ENCODE results near the gene ZBTB49.
"Not testable (repeated sequence)": the region's sequence is repeated elsewhere in the genome, so short reads cannot be mapped to it uniquely, and the experiment has no call there.

Gene ZBTB49, protein sequence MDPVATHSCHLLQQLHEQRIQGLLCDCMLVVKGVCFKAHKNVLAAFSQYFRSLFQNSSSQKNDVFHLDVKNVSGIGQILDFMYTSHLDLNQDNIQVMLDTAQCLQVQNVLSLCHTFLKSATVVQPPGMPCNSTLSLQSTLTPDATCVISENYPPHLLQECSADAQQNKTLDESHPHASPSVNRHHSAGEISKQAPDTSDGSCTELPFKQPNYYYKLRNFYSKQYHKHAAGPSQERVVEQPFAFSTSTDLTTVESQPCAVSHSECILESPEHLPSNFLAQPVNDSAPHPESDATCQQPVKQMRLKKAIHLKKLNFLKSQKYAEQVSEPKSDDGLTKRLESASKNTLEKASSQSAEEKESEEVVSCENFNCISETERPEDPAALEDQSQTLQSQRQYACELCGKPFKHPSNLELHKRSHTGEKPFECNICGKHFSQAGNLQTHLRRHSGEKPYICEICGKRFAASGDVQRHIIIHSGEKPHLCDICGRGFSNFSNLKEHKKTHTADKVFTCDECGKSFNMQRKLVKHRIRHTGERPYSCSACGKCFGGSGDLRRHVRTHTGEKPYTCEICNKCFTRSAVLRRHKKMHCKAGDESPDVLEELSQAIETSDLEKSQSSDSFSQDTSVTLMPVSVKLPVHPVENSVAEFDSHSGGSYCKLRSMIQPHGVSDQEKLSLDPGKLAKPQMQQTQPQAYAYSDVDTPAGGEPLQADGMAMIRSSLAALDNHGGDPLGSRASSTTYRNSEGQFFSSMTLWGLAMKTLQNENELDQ
- 10.2 to 11.6 (median 10.2) reads per million in 3 donors for total RNA-seq

DNA sequence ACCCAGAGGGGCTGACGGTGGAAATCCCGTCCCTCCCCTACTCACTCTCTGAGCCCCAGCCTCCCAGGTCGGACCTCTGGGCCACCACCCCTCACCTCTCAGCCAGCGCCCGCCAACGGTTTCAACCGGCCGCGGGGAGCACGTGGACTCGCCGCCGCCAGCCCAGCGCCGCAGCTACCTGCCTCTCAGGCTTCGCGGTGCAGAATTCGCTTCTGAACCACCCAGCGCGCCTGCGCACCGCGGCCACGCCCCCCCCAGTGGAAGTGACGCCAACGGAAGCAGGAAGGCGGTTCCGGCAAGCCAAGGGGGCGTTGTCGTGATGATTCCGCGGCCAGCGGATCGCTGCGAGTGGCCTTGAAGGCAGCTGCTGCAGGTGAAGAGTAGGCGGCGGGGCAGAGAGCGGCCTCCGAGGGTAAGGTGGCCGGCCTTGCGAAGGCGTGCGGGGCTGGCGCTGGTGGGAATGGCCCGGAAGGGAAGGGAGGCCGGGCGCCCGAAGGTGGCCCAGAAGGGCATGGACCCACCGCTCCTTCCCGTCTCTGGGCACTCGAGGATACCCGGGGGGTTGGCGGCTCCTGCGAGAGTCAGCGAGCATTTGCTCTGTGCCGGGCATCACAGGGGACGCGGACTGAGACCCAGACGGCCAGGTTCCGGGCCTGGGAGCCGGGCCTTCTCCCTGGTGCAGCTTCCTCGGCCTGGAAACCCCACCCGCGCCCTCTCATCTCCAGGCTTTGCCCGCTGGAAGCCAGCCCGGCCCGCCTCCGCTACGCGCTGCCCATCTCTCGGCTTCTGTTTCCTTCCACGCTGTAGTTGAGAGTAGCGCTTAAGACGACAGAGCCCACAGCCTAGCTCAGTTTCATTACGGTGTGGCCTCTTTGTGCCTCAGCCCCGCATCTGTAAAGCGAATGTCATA lies at the start of gene ZBTB49, which contains the start of gene LYAR:
TSS of gene ZBTB49 (plus strand) at position 311 of the 910 bp plus-strand sequence. CDS start 9,695 bp downstream, outside the sequence.
TSS of gene LYAR (minus strand) at position 214 of the 910 bp plus-strand sequence. CDS start 6,412 bp downstream, outside the sequence.
- Histone ChIP-seq H3K9me3 (ENCODE audit: control insufficient read depth, low read length) (no peaks in the 10 kb centered on the region), H3K27me3 (replicated peaks; ENCODE audit: control insufficient read depth, insufficient read depth, low read length, poor library complexity, severe bottlenecking) (no peaks in the 10 kb centered on the region), H3K4me3 (ENCODE audit: insufficient read depth, low read depth, low read length, poor library complexity, severe bottlenecking) (peak within 1 kb of the TSS; percentile 85), H3K4me1 (ENCODE audit: control insufficient read depth, insufficient read depth, low read length, poor library complexity, severe bottlenecking) (peaks cover 22% of the 10 kb centered on the region), H3K27ac (ENCODE audit: insufficient read depth, low read length, poor library complexity, severe bottlenecking) (peak within 1 kb of the TSS; percentile 70), H3K36me3 (ENCODE audit: control insufficient read depth, insufficient read depth, low read length) (peaks cover 15% of the 10 kb centered on the region)
- peak; percentile 95 to 96 (median 96) for DNase-seq

DNA sequence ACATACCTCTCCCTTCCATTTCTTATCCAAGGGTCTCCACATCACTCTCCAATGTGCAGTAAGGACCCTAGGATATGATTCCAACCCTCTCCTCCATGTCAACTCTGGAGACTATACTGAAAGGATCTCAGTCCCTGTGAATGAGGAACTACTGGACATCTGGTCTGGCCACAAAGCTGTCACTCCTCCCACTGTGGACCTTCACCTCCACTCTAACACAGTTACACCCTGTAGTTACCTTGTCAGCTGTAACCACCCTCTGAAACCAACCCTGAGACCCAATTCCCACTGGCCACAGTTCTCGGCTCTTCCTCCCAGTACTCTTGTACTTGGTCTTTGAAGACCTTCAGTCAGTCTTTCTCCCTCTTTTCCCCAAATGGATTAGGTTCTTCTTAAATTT lies 44.9 kb upstream of the ZBTB49 start:
- Histone ChIP-seq H3K36me3 (ENCODE audit: control insufficient read depth, insufficient read depth, low read length) (peaks cover 30% of the 10 kb centered on the region), H3K9me3 (ENCODE audit: control insufficient read depth, low read length) (no peaks in the 10 kb centered on the region), H3K4me3 (ENCODE audit: insufficient read depth, low read depth, low read length, poor library complexity, severe bottlenecking) (no peak overlapping the region), H3K27me3 (replicated peaks; ENCODE audit: control insufficient read depth, insufficient read depth, low read length, poor library complexity, severe bottlenecking) (no peaks in the 10 kb centered on the region), H3K27ac (ENCODE audit: insufficient read depth, low read length, poor library complexity, severe bottlenecking) (no peak overlapping the region), H3K4me1 (ENCODE audit: control insufficient read depth, insufficient read depth, low read length, poor library complexity, severe bottlenecking) (peaks cover 7% of the 10 kb centered on the region)
- no peak for DNase-seq

DNA sequence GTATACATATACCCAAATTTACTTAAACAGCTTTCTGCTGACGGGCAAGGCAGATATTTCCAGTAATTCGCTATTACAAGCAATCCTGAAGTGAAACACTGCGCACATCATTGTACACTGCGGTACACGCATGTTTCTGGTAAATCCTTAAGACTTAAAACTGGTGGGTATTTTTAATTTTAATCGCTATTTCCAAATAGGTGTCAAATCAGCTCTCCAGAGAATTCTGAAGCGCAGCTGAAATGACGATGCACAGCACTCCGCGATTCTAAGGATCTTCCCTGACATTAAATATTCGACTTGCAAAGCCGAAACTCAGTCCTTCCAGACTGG lies 42.4 kb upstream of the ZBTB49 start:
- Histone ChIP-seq H3K27ac (ENCODE audit: insufficient read depth, low read length, poor library complexity, severe bottlenecking) (peak overlapping the region; percentile 90), H3K36me3 (ENCODE audit: control insufficient read depth, insufficient read depth, low read length) (peaks cover 24% of the 10 kb centered on the region), H3K4me1 (ENCODE audit: control insufficient read depth, insufficient read depth, low read length, poor library complexity, severe bottlenecking) (peaks cover 7% of the 10 kb centered on the region), H3K27me3 (replicated peaks; ENCODE audit: control insufficient read depth, insufficient read depth, low read length, poor library complexity, severe bottlenecking) (no peaks in the 10 kb centered on the region), H3K9me3 (ENCODE audit: control insufficient read depth, low read length) (no peaks in the 10 kb centered on the region), H3K4me3 (ENCODE audit: insufficient read depth, low read depth, low read length, poor library complexity, severe bottlenecking) (peak overlapping the region; percentile 92)
- DNase-seq: no peak

DNA sequence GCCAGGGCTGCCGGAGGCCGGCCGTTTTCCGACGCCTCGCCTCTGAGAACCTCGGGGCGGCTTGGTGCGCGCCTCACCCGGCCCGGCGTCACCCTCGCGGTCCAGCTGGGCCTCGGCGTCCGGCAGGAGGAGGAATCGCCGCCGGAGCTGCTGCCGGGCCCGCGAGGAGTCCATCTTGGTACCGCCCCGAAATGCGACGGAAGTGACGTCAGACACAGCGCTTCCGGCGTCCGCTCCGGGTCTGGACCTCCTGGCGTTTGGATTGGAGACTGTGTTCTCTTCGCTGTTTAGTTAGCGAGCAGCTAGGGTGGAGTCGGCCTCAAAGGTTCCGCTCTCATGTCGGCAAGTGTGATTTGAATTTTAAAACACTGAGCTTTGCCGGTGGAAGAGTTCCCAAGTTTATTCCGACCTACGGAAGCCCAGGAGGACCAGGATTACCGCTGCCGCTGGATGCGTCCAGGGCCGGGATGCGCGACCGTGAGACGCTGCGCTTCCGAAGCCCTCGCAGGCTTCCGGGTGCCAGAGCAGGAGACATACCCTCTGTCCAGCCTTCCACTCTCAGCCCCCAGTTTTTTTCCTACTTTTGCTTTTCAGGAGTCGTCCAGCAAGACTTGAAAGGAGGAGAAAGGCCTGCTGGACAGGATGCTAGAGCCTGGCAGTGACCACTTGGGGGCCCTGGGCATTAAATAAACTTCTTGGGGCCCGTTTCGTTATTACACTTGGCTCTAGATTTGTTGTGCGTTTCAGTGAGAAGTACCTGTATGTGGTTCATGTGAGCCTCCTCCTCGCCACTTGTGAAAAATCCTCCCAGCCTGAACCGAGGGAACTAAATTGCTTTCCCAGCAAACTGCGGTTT lies 41.8 kb upstream of the ZBTB49 start, which contains the start of gene TMEM128:
TSS of gene TMEM128 (minus strand) at position 195 of the 856 bp plus-strand sequence. CDS start at position 174, 21 bp downstream.
- Histone ChIP-seq H3K9me3 (ENCODE audit: control insufficient read depth, low read length) (no peaks in the 10 kb centered on the region), H3K4me1 (ENCODE audit: control insufficient read depth, insufficient read depth, low read length, poor library complexity, severe bottlenecking) (peaks cover 7% of the 10 kb centered on the region), H3K36me3 (ENCODE audit: control insufficient read depth, insufficient read depth, low read length) (peaks cover 21% of the 10 kb centered on the region), H3K4me3 (ENCODE audit: insufficient read depth, low read depth, low read length, poor library complexity, severe bottlenecking) (peak within 1 kb of the TSS; percentile 92), H3K27ac (ENCODE audit: insufficient read depth, low read length, poor library complexity, severe bottlenecking) (peak within 1 kb of the TSS; percentile 90), H3K27me3 (replicated peaks; ENCODE audit: control insufficient read depth, insufficient read depth, low read length, poor library complexity, severe bottlenecking) (no peaks in the 10 kb centered on the region)
- peak; percentile 85 to 89 (median 85) for DNase-seq

DNA sequence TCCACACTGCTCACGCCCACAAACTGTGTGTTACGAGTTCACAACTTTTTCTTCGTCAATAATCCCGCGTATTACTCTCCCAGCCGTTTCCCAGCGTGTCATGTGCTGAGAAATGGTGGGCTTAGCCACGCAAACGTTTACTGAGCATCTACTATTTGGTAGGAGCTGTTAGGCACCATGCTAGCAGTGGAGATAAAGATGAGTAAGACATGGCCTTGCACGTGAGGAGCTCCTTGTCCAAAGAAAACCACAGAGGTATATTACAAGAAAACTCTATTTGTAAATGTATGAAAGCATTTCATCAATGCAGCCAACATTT lies 41.2 kb upstream of the ZBTB49 start:
- Histone ChIP-seq H3K27me3 (replicated peaks; ENCODE audit: control insufficient read depth, insufficient read depth, low read length, poor library complexity, severe bottlenecking) (no peaks in the 10 kb centered on the region), H3K4me1 (ENCODE audit: control insufficient read depth, insufficient read depth, low read length, poor library complexity, severe bottlenecking) (peaks cover 7% of the 10 kb centered on the region), H3K27ac (ENCODE audit: insufficient read depth, low read length, poor library complexity, severe bottlenecking) (peak overlapping the region; percentile 90), H3K9me3 (ENCODE audit: control insufficient read depth, low read length) (no peaks in the 10 kb centered on the region), H3K36me3 (ENCODE audit: control insufficient read depth, insufficient read depth, low read length) (peaks cover 16% of the 10 kb centered on the region), H3K4me3 (ENCODE audit: insufficient read depth, low read depth, low read length, poor library complexity, severe bottlenecking) (peak overlapping the region; percentile 92)
- DNase-seq: no peak

DNA sequence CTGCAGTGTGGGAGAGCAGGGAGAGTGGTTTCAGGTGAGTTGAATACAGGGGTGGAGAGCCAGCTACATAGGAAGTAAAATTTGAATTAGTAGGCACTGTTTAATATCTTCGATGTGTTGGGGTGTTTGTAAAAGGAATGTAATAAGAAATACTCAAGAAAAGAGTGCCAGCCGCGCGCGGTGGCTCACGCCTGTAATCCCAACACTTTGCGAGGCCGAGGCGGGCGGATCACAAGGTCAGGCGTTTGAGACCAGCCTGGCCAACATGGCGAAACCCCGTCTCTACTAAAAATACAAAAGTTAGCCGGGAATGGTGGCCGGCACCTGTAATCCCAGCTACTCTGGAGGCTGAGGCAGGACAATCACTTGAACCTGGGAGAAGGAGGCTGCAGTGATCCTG lies 40.7 kb upstream of the ZBTB49 start:
- not testable (repeated sequence) for H3K27ac ChIP-seq (ENCODE audit: insufficient read depth, low read length, poor library complexity, severe bottlenecking); DNase-seq; H3K4me3 ChIP-seq (ENCODE audit: insufficient read depth, low read depth, low read length, poor library complexity, severe bottlenecking)

DNA sequence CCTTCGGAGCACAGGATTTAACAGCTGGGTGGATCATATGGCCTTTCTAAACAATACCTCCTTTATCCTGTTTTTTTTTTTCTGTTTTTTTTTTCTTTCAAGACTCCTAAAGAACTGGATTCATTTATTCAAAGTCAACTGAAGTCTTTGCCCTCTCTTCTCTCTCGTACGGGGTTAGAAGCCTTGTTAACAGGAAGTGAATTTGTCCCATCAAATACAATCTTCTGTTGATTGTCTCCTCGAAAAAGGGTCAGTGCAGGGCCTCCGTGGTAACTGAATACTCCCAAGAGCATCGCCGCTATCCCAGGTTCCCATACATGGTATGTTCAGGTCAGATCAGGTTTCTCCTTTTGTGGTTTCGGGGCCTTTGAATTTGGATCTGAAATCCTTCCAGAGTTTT lies 40.2 kb upstream of the ZBTB49 start:
- no peaks in the 10 kb centered on the region for H3K27me3 ChIP-seq (replicated peaks; ENCODE audit: control insufficient read depth, insufficient read depth, low read length, poor library complexity, severe bottlenecking)
- H3K27ac ChIP-seq (ENCODE audit: insufficient read depth, low read length, poor library complexity, severe bottlenecking): no peak overlapping the region
- peaks cover 6% of the 10 kb centered on the region for H3K36me3 ChIP-seq (ENCODE audit: control insufficient read depth, insufficient read depth, low read length)
- no peak overlapping the region for H3K4me3 ChIP-seq (ENCODE audit: insufficient read depth, low read depth, low read length, poor library complexity, severe bottlenecking)
- H3K4me1 ChIP-seq (ENCODE audit: control insufficient read depth, insufficient read depth, low read length, poor library complexity, severe bottlenecking): peaks cover 7% of the 10 kb centered on the region
- no peaks in the 10 kb centered on the region for H3K9me3 ChIP-seq (ENCODE audit: control insufficient read depth, low read length)
- no peak for DNase-seq

More for the DNA sequence above, 40.7 kb upstream of the ZBTB49 start:
- not testable (repeated sequence) for H3K9me3 ChIP-seq (ENCODE audit: control insufficient read depth, low read length); H3K4me1 ChIP-seq (ENCODE audit: control insufficient read depth, insufficient read depth, low read length, poor library complexity, severe bottlenecking); H3K27me3 ChIP-seq (replicated peaks; ENCODE audit: control insufficient read depth, insufficient read depth, low read length, poor library complexity, severe bottlenecking)
- peaks cover 11% of the 10 kb centered on the region for H3K36me3 ChIP-seq (ENCODE audit: control insufficient read depth, insufficient read depth, low read length)

DNA sequence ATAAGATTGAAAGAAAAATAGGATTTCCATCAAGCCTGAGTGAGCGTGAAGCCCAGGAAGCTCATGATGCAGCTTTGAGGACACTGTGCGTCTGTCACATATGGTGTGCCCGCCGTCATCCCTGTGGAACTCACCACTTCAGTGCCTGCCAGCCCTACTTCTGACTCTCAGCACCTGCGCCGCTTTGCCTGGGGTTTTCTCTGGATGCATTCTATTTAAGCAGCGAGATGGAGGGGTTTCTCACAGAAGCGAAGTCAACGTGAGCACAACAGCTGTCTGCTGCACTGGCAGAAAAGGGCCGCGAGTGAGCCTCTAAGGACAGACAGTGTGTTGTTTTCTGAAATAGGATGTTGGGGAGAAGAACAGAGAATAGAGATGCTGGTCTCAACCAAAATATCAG lies 35.9 kb upstream of the ZBTB49 start:
- no peak overlapping the region for H3K27ac ChIP-seq (ENCODE audit: insufficient read depth, low read length, poor library complexity, severe bottlenecking)
- H3K27me3 ChIP-seq (replicated peaks; ENCODE audit: control insufficient read depth, insufficient read depth, low read length, poor library complexity, severe bottlenecking): no peaks in the 10 kb centered on the region
- no peak for DNase-seq
- no peak overlapping the region for H3K4me3 ChIP-seq (ENCODE audit: insufficient read depth, low read depth, low read length, poor library complexity, severe bottlenecking)
- no peaks in the 10 kb centered on the region for H3K4me1 ChIP-seq (ENCODE audit: control insufficient read depth, insufficient read depth, low read length, poor library complexity, severe bottlenecking)
- no peaks in the 10 kb centered on the region for H3K36me3 ChIP-seq (ENCODE audit: control insufficient read depth, insufficient read depth, low read length)
- H3K9me3 ChIP-seq (ENCODE audit: control insufficient read depth, low read length): no peaks in the 10 kb centered on the region

DNA sequence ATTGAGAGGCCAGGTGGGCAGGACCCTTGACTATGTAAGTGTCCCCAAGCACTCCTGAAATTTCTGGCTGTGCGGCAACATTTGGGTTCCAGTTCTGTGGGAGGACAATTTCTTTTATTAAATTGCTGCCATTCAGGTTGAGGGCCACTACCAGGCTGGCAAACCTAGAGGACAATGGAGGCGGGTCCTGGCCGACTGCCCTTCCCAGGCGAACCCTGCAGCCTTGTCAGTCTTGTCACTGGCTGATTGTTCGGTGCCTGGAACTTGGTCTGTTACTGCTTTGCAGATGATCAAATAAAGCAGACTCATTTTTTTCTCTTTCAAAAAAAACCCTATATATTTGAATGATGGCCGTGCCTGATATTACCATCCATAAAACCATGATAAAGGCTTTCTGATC lies 35.4 kb upstream of the ZBTB49 start:
- Histone ChIP-seq H3K4me1 (ENCODE audit: control insufficient read depth, insufficient read depth, low read length, poor library complexity, severe bottlenecking) (no peaks in the 10 kb centered on the region), H3K36me3 (ENCODE audit: control insufficient read depth, insufficient read depth, low read length) (no peaks in the 10 kb centered on the region), H3K27me3 (replicated peaks; ENCODE audit: control insufficient read depth, insufficient read depth, low read length, poor library complexity, severe bottlenecking) (no peaks in the 10 kb centered on the region), H3K9me3 (ENCODE audit: control insufficient read depth, low read length) (no peaks in the 10 kb centered on the region), H3K4me3 (ENCODE audit: insufficient read depth, low read depth, low read length, poor library complexity, severe bottlenecking) (no peak overlapping the region), H3K27ac (ENCODE audit: insufficient read depth, low read length, poor library complexity, severe bottlenecking) (no peak overlapping the region)
- DNase-seq: no peak
